ENCODE measurements around the gene CDT1. TPM values are rescaled to one million over a fixed set of nuclear protein-coding genes. Genes with fewer than 3 reads are reported as not detected.

CDT1 gene
- total RNA-seq, 4 donors from 2014 or later = 0.33 to 1.8 (median 0.99) TPM

DNA sequence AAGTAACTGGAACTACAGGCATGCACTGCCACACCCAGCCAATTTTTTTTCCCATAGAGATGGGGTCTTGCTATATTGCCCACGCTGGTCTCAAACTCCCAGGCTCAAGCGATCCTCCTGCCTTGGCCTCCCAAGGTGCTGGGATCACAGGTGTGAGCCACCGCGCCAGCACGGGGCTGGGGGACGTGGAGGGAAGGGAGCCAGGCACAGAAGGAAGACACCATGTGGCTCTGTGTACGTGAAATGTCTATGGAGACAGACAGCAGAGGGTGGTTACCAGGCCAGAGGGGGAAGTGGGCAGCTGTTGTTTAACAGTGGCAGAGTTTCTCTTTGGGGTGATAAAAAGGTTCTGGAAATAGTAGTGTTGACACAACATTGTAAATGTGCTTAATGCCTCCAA is 14.0 kb upstream of the CDT1 start:
- no peaks in the 10 kb centered on the region for H3K9me3 ChIP-seq
- peaks cover 0 to 3% of the 10 kb centered on the region in 2 donors for H3K4me1 ChIP-seq
- H3K4me3 ChIP-seq (replicated peaks in 1 of 3) = no peak overlapping the region
- no peak for TF ChIP-seq POLR2A (IDR thresholded peaks at IDR 0.05)
- no peak for TF ChIP-seq CTCF (IDR thresholded peaks at IDR 0.05)
- intact Hi-C loops (cut with DNase I) = no loop called here
- H3K36me3 ChIP-seq = no peaks in the 10 kb centered on the region
- H3K27me3 ChIP-seq = no peaks in the 10 kb centered on the region
- no peak overlapping the region for H3K27ac ChIP-seq
- 84 to 89% methylated on average over 7 of the region's 7 CpGs for WGBS, 2 donors
- no peak for DNase-seq

- intact Hi-C loops (cut with DNase I) = no loop called here
- WGBS, 2 donors = 35 to 36% methylated on average over 11 to 24 of the region's 24 CpGs
Observed at GRCh38 chr16:88790312-88791211, 13.0 kb upstream of the CDT1 start.

GRCh38 chr16:88792078-88792550 is 11.5 kb upstream of the CDT1 start:
- TF ChIP-seq POLR2A (IDR thresholded peaks at IDR 0.05) = no peak
- TF ChIP-seq CTCF (IDR thresholded peaks at IDR 0.05) = no peak
- Histone ChIP-seq H3K36me3 (no peaks in the 10 kb centered on the region), H3K27me3 (no peaks in the 10 kb centered on the region), H3K4me3 (replicated peaks in 1 of 3) (no peak overlapping the region), H3K27ac (no peak overlapping the region), H3K4me1 (no peaks in the 10 kb centered on the region), H3K9me3 (no peaks in the 10 kb centered on the region)
- intact Hi-C loops (cut with DNase I) = no loop called here
- 64 to 92% methylated on average over 5 of the region's 13 CpGs for WGBS, 2 donors
- DNase-seq = no peak

More at GRCh38 chr16:88790312-88791211, 13.0 kb upstream of the CDT1 start:
- no peak for DNase-seq
- H3K4me1 ChIP-seq = peaks cover 0 to 2% of the 10 kb centered on the region in 2 donors
- no peaks in the 10 kb centered on the region for H3K27me3 ChIP-seq
- no peak overlapping the region for H3K27ac ChIP-seq
- no peak overlapping the region for H3K4me3 ChIP-seq (replicated peaks in 1 of 3)
- no peak for TF ChIP-seq POLR2A (IDR thresholded peaks at IDR 0.05)
- no peak for TF ChIP-seq CTCF (IDR thresholded peaks at IDR 0.05)
- no peaks in the 10 kb centered on the region for H3K9me3 ChIP-seq
- no peaks in the 10 kb centered on the region for H3K36me3 ChIP-seq

GRCh38 chr16:88792668-88793250 is 10.8 kb upstream of the CDT1 start:
- H3K27ac ChIP-seq = no peak overlapping the region
- no peaks in the 10 kb centered on the region for H3K9me3 ChIP-seq
- intact Hi-C loops (cut with DNase I) = no loop called here
- no peak for DNase-seq
- 64 to 76% methylated on average over 7 of the region's 12 CpGs for WGBS, 2 donors
- no peaks in the 10 kb centered on the region for H3K4me1 ChIP-seq
- no peak overlapping the region for H3K4me3 ChIP-seq (replicated peaks in 1 of 3)
- H3K27me3 ChIP-seq = no peaks in the 10 kb centered on the region
- H3K36me3 ChIP-seq = no peaks in the 10 kb centered on the region
- TF ChIP-seq CTCF (IDR thresholded peaks at IDR 0.05) (no peak), POLR2A (IDR thresholded peaks at IDR 0.05) (no peak)

All from thyroid gland (tissue), 4 donors.